Right lung (tissue), 5 donors: ENCODE measurements around the gene GPC2. TPM values are rescaled to one million over a fixed set of nuclear protein-coding genes. Genes with fewer than 3 reads are reported as not detected.
"Not testable (repeated sequence)": the region's sequence is repeated elsewhere in the genome, so short reads cannot be mapped to it uniquely, and the experiment has no call there.

Experiments used
- DNase-seq, 2 donors: peaks; one replicate each; pipeline ENCODE4 v3.0.0-alpha.2; 2013
- polyA plus RNA-seq, 5 donors: library from polyadenylated mRNA; unstranded; fragments of 120-200 nt; gene quantifications; one replicate each; pipeline versions ENCODE4 v1.2.1 to v1.2.3, GENCODE V29; 2013; ENCODE audit warnings: inconsistent platforms in 1 of 5, low replicate concordance in 1 of 5; ENCODE audit not compliant: insufficient read length in 5 of 5, insufficient read depth in 1 of 5

Gene GPC2
- polyA plus RNA-seq, 5 donors: 7.6 to 18.4 (median 14.1) TPM

DNA sequence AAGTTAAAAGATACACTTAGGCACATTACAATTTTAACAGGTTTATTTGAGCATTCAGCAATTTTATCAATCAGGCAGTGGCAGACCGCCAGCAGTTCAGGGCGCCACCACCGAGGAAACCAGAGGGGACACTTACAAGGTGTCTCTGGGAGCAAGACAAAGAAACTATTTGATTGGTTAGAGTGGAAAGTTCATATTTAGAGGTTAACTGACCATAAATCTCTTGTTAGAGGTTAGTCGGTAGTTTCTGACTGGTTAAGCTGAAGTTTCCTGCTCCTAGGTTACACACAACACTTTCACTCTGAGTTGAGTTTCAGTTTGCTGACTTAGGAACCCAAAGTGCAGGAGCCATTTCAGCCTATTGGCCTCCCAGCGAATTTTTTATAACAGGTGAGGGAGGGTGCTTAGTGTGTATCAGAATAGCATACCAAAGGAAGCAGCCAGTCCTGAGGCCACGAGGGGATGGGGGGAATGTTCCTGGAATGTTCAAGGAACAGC is 31.8 kb upstream of the GPC2 start:
- DNase-seq: no peak

DNA sequence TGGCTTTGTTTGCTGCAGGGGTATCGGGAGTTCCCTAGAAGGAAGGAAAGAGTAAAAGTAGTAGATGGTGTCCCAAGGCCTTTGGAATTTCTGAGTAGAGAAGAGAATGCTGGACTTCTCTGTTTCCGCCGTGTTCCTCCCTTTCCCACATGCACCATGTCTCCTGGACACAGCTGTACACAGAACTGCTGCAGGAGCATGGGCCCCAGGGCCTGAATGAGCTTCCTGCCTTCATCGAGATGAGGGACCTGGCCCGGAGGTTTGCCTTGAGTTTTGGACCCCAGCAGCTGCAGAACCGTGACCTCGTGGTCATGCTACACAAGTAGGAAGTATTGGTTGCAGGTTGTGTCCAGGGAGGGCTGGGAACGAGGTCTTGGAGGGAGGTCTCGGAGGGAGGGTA is 27.3 kb upstream of the GPC2 start:
- DNase-seq: no peak

DNA sequence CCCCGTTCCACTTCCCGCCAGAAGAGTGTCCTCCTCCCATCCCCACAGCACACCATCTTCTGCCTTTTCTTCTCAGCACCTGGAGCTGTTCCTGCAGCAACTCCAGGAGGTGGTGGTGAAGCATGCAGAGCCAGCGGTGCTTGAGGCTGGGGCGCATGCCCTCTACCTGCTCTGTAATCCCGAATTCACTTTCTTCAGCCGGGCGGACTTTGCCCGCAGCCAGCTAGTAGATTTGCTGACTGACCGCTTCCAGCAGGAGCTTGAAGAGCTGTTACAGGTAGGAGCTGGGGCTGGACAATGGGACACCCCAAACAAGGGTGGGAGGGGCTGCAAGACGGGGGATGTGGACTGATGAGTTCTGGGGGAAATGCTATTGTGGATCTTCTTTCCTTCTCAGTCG is 23.5 kb upstream of the GPC2 start:
- DNase-seq: no peak

DNA sequence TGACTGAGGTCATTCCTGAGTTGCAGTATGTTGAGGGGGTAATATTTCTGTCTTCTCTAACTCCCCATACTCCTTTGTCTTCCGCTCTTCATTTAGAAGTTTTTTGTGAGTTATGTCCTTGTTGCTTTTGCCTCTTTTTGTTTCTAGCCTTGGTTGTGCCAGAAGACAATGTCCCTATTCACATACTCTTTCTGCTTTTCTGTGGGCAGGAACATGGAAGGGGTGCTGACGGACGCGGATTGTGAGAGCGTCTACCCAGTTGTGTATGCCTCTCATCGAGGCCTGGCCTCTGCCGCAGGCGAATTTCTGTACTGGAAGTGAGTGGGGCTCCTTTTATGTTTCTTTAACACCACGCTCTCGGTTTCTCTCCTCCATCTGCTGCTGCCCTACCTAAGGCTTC is 21.1 kb upstream of the GPC2 start:
- DNase-seq: no peak

DNA sequence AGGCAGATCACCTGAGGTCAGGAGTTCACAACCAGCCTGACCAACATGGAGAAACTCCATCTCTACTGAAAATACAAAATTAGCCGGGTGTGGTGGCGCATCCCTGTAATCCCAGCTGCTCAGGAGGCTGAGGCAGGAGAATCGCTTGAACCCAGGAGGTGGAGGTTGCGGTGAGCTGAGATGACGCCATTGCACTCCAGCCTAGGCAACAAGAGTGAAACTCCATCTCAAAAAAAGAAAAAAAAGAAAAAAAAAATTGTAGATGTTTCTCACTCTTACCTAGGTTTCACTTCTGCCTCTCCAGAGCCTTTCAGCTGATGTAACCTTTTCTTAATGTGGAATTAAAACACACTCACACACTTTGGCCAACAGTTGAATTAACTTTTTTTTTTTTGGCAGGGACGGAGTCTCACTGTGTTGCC is 18.7 kb upstream of the GPC2 start:
- DNase-seq: not testable (repeated sequence)

DNA sequence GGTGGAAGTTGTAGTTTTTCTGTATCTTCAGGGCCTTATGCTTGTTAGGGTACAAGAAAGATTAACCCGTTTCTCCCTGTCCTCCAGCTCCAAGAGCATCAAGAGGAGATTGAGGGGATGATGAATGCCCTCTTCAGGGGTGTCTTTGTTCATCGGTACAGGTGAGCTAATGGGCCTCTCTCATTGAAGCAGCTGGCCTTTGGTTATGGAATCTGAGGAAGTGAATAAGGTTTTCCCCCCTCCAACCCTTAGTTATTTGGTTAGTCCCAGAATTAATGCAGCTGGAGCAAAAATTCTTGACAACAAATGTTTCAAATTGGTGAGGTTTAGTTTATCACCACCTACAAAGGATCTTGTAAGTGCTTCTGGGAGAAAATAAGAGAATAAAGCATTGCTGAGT is 18.0 kb upstream of the GPC2 start:
- no peak for DNase-seq

DNA sequence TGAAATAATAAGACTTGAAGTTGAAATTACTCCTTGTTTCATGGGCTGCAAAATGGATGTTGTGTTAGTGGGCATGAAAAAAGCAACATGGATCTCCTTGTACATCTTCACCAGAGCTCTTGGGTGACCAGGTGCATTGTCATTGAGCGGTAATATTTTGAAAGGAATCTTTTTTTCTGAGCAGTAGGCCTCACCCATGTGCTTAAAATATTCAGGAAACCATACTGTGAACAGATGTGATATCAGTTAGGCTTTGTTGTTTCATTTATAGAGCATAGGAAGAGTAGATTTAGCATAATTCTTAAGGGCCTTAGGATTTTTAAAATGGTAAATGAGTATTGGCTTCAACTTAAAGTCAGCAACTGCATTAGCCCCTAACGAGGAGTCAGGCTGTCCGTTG is 15.8 kb upstream of the GPC2 start:
- no peak for DNase-seq

DNA sequence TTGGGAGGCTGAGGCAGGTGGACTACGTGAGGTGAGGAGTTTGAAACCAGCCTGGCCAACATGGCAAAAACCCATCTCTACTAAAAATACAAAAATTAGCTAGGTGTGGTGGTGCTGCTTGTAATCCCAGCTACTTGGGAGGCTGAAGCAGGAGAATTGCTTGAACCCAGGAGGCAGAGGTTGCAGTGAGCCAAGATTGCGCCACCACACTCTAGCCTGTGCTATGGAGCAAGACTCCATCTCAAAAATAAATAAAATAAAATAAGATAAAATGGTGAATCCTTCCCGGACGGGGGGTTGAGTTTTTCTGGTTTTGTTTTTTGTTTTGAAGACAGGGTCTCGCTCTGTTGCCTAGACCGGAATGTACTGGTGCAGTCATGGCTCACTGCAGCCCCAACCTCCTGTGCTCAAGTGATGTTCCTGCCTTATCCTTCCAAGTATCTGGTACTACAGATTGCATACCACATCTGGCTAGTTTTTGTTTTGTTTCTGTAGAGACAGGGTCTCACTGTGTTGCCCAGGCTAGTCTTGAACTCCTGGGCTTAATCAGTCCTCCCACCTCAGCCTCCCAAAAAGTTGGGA is 15.2 kb upstream of the GPC2 start:
- DNase-seq: not testable (repeated sequence)

DNA sequence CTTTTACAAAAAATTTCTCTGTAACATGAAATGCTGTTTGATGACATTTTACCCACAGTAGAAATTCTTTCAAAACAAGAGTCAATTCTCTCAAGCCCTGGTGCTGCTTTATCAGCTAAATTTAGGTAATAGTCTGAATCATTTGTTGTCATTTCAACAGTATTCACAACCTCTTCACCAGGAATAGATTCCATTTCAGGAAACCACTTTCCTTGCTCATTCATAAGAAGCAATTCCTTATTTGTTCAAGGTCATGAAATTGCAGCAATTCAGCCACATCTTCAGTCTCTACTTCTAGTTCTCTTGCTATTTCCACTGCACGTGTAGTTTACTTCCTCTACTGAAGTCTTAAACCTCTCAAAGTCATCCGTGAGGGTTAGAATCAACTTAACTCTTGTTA is 14.6 kb upstream of the GPC2 start:
- no peak for DNase-seq

DNA sequence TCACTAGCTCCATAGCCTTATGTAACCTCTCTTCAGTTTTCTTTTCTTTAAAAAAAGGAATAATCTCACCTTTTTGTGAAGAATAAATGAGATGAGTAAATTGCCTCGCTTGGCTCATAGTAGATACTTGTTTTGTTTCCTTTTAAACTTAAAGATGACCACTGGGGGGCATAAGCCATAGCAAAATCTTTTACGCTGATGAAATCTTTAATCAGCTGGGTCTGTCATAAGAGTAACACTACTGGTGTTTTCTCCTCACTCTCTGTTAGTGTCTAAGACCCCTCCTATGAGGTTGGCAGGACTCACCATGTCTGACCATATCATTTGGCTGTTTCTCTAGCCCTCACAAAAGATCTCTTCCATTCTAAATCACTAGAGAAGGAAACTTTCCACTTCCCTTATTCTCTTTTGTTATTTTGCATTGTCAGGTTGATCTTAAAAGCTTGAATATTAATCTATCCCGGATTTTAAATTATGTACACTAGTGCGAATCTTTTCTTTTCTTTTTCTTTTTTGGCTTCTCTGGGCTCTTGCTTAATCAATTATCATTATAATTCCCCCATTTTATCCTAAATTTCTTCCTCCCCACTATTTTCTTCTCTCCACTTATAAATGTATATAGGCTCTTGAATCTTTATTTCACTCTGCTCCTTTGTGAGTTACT is 13.0 kb upstream of the GPC2 start:
- no peak for DNase-seq

DNA sequence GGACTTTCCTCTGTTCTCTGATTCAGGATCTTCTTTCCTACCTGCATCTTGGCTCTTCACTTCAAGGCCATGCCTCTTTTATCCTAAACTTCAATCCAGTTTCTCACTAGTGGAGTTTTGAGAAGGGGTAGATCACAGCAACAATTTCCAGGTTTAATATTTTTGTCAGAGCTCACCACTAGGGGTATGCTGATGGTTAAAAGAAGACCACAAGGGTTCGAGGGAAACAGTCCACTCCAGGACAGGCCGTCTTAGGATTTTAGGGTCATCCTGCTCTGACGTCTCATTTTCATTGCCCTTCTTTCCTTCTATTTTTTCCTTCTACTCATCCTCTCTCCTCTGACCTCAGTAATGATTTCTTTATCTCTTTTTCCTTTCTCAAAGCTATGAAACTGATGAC is 11.9 kb upstream of the GPC2 start:
- DNase-seq: no peak

DNA sequence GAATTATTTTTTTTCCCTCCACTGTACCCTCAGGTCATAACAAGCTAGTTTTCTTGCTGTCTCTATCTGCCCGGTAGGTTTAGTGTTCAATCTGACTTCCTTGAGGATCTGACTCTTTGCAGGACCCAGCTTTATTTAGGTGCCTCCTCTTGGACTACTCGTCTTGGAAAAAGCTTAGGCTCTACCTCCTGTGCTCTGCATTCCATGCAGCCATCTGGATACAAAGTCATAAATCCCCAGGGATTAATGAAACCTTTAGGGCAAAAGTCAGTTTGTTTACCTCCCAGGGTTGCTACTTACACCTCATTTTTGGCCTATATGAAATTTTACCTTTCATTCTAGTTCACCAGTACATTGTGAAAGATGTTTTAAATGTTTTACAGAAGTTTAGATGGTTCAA is 8.5 kb upstream of the GPC2 start:
- DNase-seq: no peak

DNA sequence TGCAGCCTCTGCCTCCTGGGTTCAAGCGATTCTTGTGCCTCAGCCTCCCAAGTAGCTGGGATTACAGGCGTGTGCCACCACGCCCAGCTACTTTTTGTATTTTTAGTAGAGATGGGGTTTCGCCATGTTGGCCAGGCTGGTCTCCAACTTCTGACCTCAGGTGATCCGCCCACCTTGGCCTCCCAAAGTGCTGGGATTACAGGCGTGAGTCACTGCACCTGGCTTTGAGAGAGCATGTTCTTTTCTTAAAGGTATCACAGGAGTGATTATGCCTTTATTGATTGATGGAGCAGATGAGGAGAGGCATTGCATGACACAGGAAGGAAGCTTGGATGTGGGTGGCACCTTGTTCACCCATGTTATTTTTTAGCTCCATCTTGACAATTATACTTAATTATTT is 5.9 kb upstream of the GPC2 start:
- DNase-seq: not testable (repeated sequence)

DNA sequence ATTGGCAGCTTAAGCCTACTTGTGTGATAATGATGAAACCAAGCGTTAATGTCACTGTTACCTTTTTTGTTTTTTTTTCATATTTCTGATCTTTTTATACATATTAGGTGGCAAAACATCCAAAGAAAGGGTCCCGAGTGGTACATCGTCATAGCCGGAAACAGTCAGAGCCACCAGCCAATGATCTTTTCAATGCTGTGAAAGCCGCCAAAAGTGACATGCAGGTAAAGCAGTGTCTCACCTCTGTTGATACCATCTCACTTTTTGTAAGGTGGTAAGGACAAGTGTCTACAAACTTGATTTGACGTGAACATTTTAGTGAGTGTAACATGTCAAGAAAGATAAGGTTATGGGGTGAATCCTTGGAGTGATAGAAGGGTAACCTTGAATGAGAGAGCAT is 5.4 kb upstream of the GPC2 start:
- not testable (repeated sequence) for DNase-seq

DNA sequence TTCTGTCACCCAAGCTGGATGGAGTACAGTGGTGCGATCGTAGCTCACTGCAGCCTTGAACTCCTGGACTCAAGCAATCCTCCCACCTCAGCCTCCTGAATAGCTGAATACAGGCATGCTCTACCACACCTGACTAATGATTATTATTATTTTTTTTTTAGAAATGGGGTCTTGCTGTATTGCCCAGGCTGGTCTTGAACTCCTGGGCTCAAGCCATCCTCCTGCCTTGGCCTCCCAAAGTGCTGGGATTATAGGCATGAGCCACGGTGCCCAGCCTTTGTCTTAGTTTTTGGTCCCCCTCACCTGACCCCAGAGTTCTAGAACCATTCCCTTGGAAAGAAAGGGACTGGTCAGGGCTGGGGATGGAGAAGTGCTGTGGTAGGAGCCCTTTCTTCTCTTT is 2.9 kb upstream of the GPC2 start:
- DNase-seq: not testable (repeated sequence)

DNA sequence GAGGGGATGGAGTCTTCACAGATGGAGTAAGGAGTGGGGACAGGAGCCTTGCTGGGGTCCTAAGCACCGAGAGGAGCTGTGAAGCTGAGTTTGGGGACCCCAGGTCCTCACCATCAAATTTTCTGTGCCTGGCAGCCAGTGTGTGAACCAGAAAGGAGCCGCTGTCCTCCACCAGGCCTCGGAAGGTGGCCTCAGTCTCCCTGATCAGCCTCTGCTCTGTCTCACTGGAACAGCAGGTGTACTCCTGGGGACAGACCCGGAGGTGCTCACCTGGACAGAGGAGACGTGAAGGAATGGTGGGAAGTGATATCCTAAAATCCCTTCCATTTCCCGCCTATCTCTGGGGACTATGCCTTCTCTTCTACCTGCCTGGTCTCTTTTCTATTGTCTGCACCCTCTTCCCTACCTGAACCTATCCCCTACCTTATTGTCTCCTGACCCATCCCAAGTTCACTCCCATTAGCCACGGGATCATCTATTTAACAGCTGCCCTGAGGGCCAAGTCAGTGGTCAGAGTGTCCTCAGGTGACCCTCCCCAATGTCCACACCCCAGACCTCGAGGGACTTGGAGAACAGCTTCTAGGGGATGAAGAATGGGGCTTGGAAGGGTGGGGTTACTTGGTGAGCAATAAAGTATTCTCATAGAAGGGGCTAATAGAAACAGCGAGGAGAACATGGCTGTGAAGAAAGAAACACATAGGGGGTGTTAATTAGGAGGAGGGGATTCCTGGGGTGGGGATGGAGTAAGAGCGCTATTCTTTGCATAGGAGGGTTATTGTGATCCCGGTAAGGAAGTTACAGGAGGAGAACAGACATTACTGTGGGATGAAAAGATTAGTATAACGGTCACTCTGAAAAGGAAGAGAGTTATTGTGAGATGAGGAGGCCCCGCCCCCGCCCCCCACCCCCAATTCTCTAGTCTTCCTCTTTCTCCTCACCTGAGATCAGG is 811 bp downstream of the GPC2 start:
- no peak for DNase-seq

DNA sequence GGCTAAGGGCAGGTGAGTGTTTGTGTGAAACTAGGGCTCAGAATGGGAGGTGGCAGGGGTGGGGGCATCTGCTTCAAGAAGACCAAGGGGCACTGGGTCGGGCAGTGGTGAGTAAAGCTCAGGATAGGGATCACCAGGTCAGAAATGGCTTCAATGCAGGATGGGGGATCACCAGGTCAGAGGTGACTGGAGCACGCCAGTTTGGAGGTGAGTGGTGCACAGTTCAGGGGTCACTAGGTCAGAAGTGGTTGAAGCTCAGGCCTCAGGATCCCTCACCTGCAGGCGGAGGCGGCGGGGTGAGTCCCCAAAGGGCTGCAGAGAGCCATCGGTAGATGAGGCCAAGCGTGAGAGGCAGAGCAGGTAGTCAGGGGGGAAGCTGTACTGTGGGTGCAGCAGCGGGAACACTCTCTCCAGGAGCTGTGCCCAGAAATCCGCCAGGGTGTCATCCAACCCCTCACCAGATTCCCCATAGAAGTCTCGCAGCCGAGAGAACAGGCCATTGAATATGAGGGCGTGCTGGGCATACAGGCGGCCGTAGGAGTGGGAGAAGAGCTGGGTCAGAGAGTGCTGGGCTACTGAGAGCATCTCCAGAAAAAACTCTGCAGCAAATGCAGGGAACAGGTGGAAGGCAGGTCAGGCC is 1.8 kb downstream of the GPC2 start:
- DNase-seq: no peak

DNA sequence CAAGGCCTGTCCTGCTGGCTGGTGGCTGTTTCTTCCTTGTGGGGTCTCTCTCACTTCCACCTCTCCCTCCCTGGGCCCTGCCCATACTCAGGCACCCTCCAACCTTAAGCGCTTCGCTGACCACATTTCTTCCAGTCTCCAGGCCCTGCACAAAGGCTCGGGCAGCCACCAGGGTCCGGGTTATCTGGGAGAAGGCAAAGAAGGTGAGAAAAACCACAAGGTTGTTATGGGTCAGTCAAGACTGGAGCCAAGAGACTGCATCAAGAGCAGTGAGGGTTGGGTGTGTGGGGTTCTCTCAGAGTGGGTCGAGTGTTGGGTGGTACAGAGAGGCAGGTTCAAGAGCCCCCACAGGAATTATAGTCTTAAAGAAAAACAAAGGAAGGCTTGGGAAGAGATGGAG is 2.6 kb downstream of the GPC2 start:
- DNase-seq: no peak

DNA sequence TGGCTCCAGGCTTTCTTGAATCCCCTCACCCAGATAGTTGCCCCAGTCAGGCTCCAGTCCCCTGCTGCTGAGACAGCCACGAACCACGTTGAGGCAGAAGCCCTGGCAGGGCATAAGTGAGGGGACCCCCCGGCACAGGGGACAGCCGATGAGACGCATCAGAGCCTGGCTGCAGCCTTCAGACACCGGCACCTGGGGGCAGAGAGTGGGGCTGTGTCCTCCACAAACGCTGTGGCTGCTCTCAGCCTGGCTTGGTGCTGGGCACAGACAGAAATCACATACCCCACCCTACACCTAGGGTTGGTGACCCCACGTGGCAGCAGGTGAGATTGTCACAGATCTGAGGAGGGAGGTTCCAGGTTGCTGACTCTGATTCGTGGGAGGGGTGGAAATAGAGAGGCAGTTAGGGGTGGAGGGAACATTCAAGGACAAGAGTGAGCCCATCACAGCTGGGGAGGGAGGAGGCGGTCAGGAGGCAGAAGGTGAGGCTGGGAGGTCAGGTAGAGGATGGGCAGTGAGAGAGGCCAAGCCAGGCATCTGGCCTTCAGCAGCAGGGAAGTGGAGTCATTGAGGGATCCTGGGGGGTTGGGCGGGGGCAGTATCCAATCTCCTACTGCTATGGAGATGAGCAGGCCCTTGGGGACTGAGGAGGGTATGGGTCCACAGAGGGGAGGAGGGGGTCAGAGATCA is 3.2 kb downstream of the GPC2 start:
- no peak for DNase-seq

DNA sequence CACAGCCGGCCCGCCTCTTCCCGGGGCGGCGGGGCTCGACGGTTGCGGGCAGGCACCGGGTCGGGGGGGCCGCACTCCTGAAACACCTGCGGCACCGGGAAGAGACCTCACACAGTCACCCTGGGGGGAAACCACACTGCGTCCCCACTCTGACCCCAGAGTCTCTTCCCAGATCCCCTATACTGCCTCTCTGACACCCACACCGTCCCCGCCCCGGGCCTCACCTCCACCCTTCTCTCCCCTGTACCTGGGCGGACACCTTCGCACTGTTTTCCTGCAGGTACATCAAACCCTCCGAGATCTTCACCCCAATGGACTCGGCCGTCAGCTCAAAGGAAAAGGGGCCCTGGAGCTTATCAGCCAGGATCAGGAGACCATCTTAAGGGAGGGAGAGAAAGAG is 5.3 kb downstream of the GPC2 start:
- no peak for DNase-seq

DNA sequence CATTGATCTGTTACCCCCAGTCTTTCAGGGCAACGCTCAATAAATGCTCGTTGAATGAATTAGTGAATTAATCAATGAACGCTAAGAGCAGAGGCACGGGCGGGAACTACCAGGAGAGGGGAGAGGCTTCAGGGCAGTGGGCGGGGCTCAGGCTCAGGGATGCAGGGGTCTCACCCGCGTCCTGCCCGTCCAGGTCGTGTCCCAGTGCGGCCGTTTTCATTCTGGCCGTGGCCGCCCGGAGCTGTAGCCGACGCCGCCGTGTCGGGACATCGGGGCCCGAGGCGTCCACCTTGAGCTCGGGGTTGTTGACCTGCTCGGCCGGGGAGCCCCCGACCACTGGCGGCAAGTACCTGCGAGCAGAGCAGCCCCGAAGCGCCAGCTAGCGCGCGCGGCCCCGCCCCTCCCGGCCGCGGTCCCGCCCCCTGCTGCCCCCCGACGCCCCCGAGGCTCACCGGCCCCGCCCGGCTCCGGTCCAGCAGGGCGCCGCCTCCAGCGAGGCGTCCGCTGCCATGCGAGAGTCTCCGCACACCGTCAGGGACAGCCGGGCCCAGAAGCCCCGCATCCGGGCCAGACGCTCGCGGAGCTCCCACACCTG is 6.0 kb downstream of the GPC2 start:
- no peak for DNase-seq
